Smooth muscle cell of the brain vasculature (primary cell): ENCODE data around the gene OR4C6.
A peak's percentile ranks its signal among the peaks of the same experiment; 100 is the strongest.

Source experiments
- DNase-seq: peaks from one replicate; pipeline ENCODE4 v3.0.0-alpha.2; 2012; ENCODE audit warnings: low read depth, low spot score

The OR4C6 gene

GRCh38 chr11:55661901-55662300, at the start of gene OR4C6:
Gene OR4C6, plus strand, starts transcription at chr11:55662201. Its CDS starts 2,966 bp downstream, at chr11:55665167.
- DNase-seq, result no peak

GRCh38 chr11:55624531-55624930, 37.5 kb upstream of the OR4C6 start:
- no peak for DNase-seq

GRCh38 chr11:55634813-55635212, 27.2 kb upstream of the OR4C6 start, which contains the start of gene OR4P4:
Gene OR4P4, plus strand, starts transcription at chr11:55635113.
- no peak for DNase-seq

GRCh38 chr11:55648027-55648426, 14.0 kb upstream of the OR4C6 start, which contains the start of gene OR4S2:
Gene OR4S2, plus strand, starts transcription at chr11:55648327. Its CDS starts 2,577 bp downstream, at chr11:55650904.
- DNase-seq, result no peak

GRCh38 chr11:55652560-55652959, 9.4 kb upstream of the OR4C6 start:
- no peak for DNase-seq

- no peak for DNase-seq
Measured at GRCh38 chr11:55655096-55655495, 6.9 kb upstream of the OR4C6 start.

- DNase-seq, result no peak
Measured at GRCh38 chr11:55658031-55658573, 3.9 kb upstream of the OR4C6 start.

GRCh38 chr11:55658608-55659007, 3.4 kb upstream of the OR4C6 start:
- DNase-seq, result no peak

GRCh38 chr11:55669376-55669775, 7.4 kb downstream of the OR4C6 start:
- no peak for DNase-seq

- no peak for DNase-seq
Measured at GRCh38 chr11:55673860-55674259, 11.9 kb downstream of the OR4C6 start.

GRCh38 chr11:55697817-55698216, 35.8 kb downstream of the OR4C6 start:
- no peak for DNase-seq

GRCh38 chr11:55701429-55701828, 39.4 kb downstream of the OR4C6 start:
- DNase-seq, result no peak

- DNase-seq, result peak; percentile 1
Measured at GRCh38 chr11:55707029-55707428, 45.0 kb downstream of the OR4C6 start.

- DNase-seq, result no peak
Measured at GRCh38 chr11:55714982-55715888, 53.2 kb downstream of the OR4C6 start.
